A549 treated with CORT108297 at 1 μM for 4 hours (cell line): ENCODE measurements around the gene INHBC. TPM values are rescaled to one million over a fixed set of nuclear protein-coding genes. Genes with fewer than 3 reads are reported as not detected.

ENCODE experiments used
- total RNA-seq: library from RNA; stranded (reverse); fragments of 200-300 nt; extraction: Qiagen RNA extraction; gene quantifications from 5 replicates; pipeline ENCODE4 v1.2.3, GENCODE V29; 2022

Gene INHBC
- total RNA-seq: 0.05 to 0.08 TPM in 2 of 5 replicates, not detected in the others

GRCh38 chr12:57434517-57435223 is at the start of gene INHBC:
INHBC (plus strand) TSS chr12:57434784; CDS start chr12:57434887, 103 bp downstream.

GRCh38 chr12:57430931-57431566 is 3.5 kb upstream of the INHBC start, which contains the start of gene R3HDM2:
R3HDM2 (minus strand) TSS chr12:57431043; CDS start chr12:57310428, 120,615 bp downstream.

DNA sequence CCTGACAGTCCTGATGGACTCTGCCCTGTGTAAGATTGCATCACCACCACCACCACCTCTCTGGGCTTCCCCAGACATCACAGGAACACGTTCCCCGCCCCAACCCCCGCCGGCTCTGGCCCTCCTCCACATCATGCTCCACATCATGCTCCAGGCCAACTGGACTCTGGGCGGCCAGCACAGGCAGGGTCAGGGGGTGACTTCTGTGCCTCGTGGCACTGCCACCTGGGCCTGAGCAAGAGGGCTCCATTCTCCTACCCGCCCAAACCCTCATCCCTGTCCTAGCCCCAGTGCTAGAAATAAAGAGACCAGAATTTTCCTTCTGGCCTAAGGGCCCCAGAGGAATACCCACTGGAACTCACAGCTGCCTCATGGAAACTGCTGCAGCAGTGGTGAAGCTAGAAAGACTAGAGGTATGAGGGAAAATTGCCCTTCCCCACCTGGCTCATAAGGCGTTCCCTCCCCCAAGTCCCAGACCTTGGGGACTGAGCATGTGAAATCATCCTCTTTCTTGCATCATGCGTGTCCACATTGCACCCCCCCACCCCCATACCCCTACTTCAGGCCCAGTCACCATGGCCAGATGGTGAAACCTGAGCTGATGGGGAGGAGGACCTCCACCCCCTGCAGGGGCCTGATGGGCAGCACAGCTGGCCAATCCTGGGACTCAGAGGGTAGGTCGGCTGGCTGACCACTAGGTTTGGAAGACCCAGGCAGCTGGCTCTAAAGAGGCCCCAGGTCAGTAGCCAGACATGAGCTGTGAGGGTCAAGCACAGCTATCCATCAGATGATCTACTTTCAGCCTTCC is 20.2 kb downstream of the INHBC start, which contains the start of gene INHBE:
Gene INHBE (plus strand): TSS at position 742 of the 808 bp plus-strand sequence. CDS start 230 bp downstream, outside the sequence.

GRCh38 chr12:57459750-57460467 is 25.3 kb downstream of the INHBC start, which contains the start of gene GLI1:
GLI1 (plus strand) TSS chr12:57459785; CDS start chr12:57463692, 3,907 bp downstream.

DNA sequence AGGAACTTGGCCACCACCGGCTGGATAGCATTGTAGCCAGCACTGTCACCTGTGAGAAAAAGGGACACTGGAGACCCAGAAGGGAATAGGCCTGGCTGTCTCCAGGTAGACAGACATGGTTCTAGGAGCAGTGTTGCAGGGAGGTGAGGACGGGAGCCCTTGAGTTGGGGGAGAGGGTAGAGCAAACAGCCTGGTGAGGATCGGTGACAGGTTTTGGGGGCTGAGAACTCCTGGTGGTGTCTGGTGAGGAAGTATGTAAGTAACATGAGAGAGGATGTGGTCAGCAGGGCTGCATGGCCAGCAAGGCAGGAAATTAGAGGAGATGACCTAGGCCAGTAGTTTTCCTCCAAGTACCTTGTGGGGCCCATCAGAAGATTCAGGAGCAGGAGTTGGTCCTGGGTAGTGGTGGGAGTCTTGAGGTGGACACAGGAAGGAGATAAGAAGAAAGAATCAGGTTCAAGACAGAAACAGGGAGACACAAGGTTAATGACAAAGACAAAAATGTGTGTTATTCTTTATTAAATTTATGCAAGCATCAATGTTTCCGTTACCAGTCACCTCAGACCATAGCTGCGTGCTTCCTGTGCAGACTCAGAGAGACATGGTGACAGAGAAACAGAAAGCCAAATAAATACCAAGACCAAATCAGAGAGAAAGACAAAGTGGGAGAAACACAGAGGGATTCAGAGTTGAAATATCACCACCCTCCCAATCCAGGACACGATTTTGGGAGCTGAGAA is 45.0 kb downstream of the INHBC start, which contains the start of gene ARHGAP9:
Gene ARHGAP9 (minus strand): TSS at position 491 of the 740 bp plus-strand sequence. CDS start 460 bp downstream, at position 31.

GRCh38 chr12:57487597-57488401 is 53.2 kb downstream of the INHBC start, which contains the start of gene MARS1:
MARS1 (plus strand) TSS chr12:57488068; CDS start chr12:57488091, 23 bp downstream.

Other genes starting within 250 kb of the INHBC start
- gene NXPH4, start 218.0 kb upstream of the INHBC start, total RNA-seq: 4.1 to 6.2 TPM (median 5.4 TPM) in 5 replicates
- 123 to 141 TPM (median 136 TPM) in 5 replicates for gene SHMT2, start 205.1 kb upstream of the INHBC start, total RNA-seq
- 0.33 to 0.47 TPM (median 0.42 TPM) in 5 replicates for gene STAC3, start 183.6 kb upstream of the INHBC start, total RNA-seq
- gene R3HDM2, start 3.7 kb upstream of the INHBC start, total RNA-seq: 9.1 to 11.3 TPM (median 10.0 TPM) in 5 replicates
- 0.08 to 0.16 TPM (median 0.10 TPM) in 4 of 5 replicates, not detected in the other for gene INHBE, start 20.5 kb downstream of the INHBC start, total RNA-seq
- gene GLI1, start 25.0 kb downstream of the INHBC start, total RNA-seq: 7.4 to 12.6 TPM (median 10.1 TPM) in 5 replicates
- 0.26 to 0.73 TPM (median 0.36 TPM) in 5 replicates for gene ARHGAP9, start 45.1 kb downstream of the INHBC start, total RNA-seq
- gene MARS1, start 53.3 kb downstream of the INHBC start, total RNA-seq: 143 to 306 TPM (median 151 TPM) in 5 replicates
- 29.1 to 35.1 TPM (median 30.6 TPM) in 5 replicates for gene DDIT3, start 85.7 kb downstream of the INHBC start, total RNA-seq
- 18.9 to 33.3 TPM (median 27.2 TPM) in 5 replicates for gene MBD6, start 88.0 kb downstream of the INHBC start, total RNA-seq
- 111 to 169 TPM (median 122 TPM) in 5 replicates for gene DCTN2, start 112.4 kb downstream of the INHBC start, total RNA-seq
- gene KIF5A, start 115.3 kb downstream of the INHBC start, total RNA-seq: 0.10 to 0.36 TPM (median 0.24 TPM) in 5 replicates
- 37.8 to 45.2 TPM (median 40.1 TPM) in 5 replicates for gene PIP4K2C, start 156.4 kb downstream of the INHBC start, total RNA-seq
- gene DTX3, start 170.0 kb downstream of the INHBC start, total RNA-seq: 14.1 to 19.9 TPM (median 19.8 TPM) in 5 replicates
- gene ARHGEF25, start 176.7 kb downstream of the INHBC start, total RNA-seq: 4.8 to 6.9 TPM (median 6.3 TPM) in 5 replicates
- gene B4GALNT1, start 198.4 kb downstream of the INHBC start, total RNA-seq: 33.2 to 55.1 TPM (median 48.9 TPM) in 5 replicates